Mucosa of descending colon (tissue), 3 donors: Measurements from ENCODE around the gene PTPRN2. TPM values are rescaled to one million over a fixed set of nuclear protein-coding genes. Genes with fewer than 3 reads are reported as not detected.

ENCODE experiments used
- ATAC-seq: fragments of 200-7000 bp; cut with Tn5 transposase; one replicate; pipeline ENCODE4 v1.9.1; 2020; ENCODE audit warnings: mild to moderate bottlenecking, moderate library complexity
- DNase-seq, 3 donors: peaks; one replicate each; pipeline ENCODE4 v3.0.0-alpha.2; 2020
- H3K36me3 ChIP-seq: fragments of 200-600 bp; one replicate; pipeline ENCODE4 v1.8.0; 2021; ENCODE audit warnings: low read depth, mild to moderate bottlenecking
- H3K4me1 ChIP-seq: fragments of 200-600 bp; one replicate; pipeline ENCODE4 v1.8.0; 2021; ENCODE audit warnings: low read depth, mild to moderate bottlenecking
- H3K4me3 ChIP-seq: fragments of 200-600 bp; one replicate; pipeline ENCODE4 v1.8.0; 2021; ENCODE audit warnings: mild to moderate bottlenecking
- H3K9me3 ChIP-seq: fragments of 200-600 bp; one replicate; pipeline ENCODE4 v1.8.0; 2021; ENCODE audit warnings: mild to moderate bottlenecking
- intact Hi-C, 2 donors: fragments of 100-400 bp; cut with DNase I in 1 of 2; cut with micrococcal nuclease in 1 of 2; formaldehyde crosslinking; loops; one replicate each; pipeline versions ENCODE4 v1.11.0 to v1.11.1; 2022; cut with DNase I, micrococcal nuclease
- total RNA-seq, 3 donors: library from RNA; stranded (reverse); fragmentation: NEBNext Ultra II Directional in 2 of 3; extraction: Animal tissue kit (Norgen Biotek cat#: 25700) in 2 of 3; gene quantifications; one replicate each; pipeline versions ENCODE4 v1.2.1 to v1.2.4, GENCODE V29; 2021 to 2023
- TF ChIP-seq, protein P1 (sequence below): fragments of 200-600 bp; IDR thresholded peaks from one replicate; pipeline ENCODE4 v1.8.0; 2022; ENCODE audit warnings: antibody characterized with exemption, mild to moderate bottlenecking
- donor health status: DM: no; HTN: no; CAD: no; lungs with moderate emphysema.
- donor health status: DM: no; HTN: no; CAD: no.
- donor health status: DM: no; HTN: yes; CAD: no.

PTPRN2 gene
- total RNA-seq, 3 donors from 2014 or later, result 12.5 to 28.0 (median 26.2) TPM

DNA sequence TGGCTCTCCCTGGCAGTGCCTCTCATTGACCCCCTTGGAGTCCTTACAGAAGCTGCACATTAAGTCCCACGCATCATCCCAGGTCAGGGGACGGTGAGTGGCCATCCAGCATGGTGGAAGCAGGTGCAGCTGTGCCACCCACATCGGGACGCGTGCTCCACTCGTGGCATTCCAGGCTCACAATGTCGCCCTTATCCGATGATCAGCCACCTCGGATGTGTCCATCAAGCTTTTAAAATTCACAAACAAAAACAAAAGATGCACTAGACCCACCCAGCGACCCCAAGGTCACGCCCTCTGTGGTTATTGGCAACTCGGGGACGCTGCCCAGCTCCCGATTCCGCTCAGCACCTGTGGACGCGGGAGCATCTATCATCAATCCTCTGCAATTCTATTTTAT lies 530.9 kb downstream of the PTPRN2 start:
- H3K36me3 ChIP-seq, result no peaks in the 10 kb centered on the region
- intact Hi-C loops, result no loop called here
- no peak overlapping the region for H3K4me3 ChIP-seq
- TF ChIP-seq, protein P1, sequence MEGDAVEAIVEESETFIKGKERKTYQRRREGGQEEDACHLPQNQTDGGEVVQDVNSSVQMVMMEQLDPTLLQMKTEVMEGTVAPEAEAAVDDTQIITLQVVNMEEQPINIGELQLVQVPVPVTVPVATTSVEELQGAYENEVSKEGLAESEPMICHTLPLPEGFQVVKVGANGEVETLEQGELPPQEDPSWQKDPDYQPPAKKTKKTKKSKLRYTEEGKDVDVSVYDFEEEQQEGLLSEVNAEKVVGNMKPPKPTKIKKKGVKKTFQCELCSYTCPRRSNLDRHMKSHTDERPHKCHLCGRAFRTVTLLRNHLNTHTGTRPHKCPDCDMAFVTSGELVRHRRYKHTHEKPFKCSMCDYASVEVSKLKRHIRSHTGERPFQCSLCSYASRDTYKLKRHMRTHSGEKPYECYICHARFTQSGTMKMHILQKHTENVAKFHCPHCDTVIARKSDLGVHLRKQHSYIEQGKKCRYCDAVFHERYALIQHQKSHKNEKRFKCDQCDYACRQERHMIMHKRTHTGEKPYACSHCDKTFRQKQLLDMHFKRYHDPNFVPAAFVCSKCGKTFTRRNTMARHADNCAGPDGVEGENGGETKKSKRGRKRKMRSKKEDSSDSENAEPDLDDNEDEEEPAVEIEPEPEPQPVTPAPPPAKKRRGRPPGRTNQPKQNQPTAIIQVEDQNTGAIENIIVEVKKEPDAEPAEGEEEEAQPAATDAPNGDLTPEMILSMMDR, result no peak
- DNase-seq (no peak), ATAC-seq (no peak)
- H3K4me1 ChIP-seq, result no peaks in the 10 kb centered on the region
- peaks cover under 1% of the 10 kb centered on the region for H3K9me3 ChIP-seq

DNA sequence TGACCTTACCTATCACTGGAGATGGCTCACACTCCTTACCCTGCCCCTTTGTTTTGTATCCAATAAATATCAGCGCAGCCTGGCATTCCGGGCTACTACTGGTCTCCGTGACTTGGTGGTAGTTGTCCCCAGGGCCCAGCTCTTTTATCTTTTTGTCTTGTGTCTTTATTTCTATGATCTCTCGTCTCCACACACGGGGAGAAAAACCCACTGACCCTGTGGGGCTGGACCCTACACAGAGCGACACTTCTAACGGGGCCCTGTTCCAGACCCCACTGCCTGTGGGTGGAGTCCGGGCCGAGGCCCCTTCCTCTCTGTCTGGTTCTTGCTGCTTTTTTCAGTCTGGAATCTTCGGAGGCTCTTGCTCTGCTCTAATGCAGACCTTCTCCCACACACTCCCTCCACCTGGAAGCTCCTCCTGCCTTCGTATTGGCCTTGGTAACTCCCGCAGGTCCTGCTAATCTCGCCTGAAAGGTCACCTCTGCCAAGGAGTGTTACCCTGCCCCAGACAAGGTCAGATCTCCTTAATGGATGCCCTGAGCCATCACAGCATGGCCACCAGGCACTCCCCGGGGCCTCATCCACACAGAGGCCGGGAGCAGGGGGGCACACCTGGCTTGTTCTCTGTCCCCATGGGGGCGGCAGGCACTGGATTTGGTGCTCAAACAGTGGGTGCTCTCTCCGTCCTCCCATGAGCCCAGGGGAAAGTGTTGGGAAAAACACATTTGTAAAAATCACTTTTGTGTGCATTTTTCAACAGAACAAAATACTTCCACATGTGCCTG lies 531.7 kb downstream of the PTPRN2 start:
- Histone ChIP-seq H3K4me1 (no peaks in the 10 kb centered on the region), H3K36me3 (no peaks in the 10 kb centered on the region), H3K4me3 (no peak overlapping the region), H3K9me3 (no peaks in the 10 kb centered on the region)
- intact Hi-C loops, result no loop called here
- ATAC-seq, result no peak
- no peak for DNase-seq
- TF ChIP-seq, protein P1, result no peak

DNA sequence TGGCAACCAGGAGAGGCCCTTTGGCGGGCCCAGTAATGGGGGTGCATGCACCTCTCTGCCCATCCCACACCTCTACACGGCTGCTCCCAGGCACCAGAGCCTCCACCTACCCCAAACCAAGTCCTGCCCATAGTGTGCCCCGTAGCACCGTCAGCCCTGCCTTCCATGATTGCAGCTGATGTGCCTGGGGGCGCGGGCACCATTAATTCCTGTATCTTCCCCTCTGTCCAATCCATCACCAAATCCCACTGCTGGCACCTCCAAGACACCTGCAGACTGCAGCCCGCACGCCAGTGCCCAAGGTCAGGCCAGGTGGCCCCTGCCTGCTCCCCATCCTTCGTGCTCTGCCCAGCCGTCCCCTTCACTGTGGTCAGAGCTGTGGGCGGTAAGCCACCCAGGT lies 533.0 kb downstream of the PTPRN2 start:
- H3K4me1 ChIP-seq, result no peaks in the 10 kb centered on the region
- intact Hi-C loops, result no loop called here
- TF ChIP-seq, protein P1, result no peak
- ATAC-seq, result no peak
- DNase-seq, result no peak
- no peaks in the 10 kb centered on the region for H3K9me3 ChIP-seq
- no peaks in the 10 kb centered on the region for H3K36me3 ChIP-seq
- no peak overlapping the region for H3K4me3 ChIP-seq

DNA sequence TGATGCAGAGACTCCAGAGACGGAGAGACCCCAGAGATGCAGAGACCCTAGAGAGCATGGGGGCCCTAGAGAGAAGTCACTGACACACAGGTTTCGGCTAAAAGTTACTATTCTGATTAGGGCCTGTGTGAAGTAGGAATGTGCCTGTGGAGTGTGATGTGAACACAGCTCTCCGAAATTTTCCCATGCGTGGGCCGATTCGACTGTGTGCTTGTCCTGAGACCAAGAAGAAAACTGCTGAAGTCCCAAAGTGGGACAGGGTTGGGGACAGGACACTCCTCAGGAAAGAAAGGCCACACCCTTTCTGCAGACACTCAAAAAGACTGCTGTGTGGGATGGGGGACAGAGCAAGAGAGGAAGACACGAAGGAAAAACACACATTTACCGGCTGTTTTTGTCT lies 533.5 kb downstream of the PTPRN2 start:
- Histone ChIP-seq H3K4me3 (no peak overlapping the region), H3K36me3 (no peaks in the 10 kb centered on the region), H3K9me3 (no peaks in the 10 kb centered on the region), H3K4me1 (no peaks in the 10 kb centered on the region)
- intact Hi-C loops, result no loop called here
- no peak for DNase-seq
- ATAC-seq, result no peak
- TF ChIP-seq, protein P1, result no peak

DNA sequence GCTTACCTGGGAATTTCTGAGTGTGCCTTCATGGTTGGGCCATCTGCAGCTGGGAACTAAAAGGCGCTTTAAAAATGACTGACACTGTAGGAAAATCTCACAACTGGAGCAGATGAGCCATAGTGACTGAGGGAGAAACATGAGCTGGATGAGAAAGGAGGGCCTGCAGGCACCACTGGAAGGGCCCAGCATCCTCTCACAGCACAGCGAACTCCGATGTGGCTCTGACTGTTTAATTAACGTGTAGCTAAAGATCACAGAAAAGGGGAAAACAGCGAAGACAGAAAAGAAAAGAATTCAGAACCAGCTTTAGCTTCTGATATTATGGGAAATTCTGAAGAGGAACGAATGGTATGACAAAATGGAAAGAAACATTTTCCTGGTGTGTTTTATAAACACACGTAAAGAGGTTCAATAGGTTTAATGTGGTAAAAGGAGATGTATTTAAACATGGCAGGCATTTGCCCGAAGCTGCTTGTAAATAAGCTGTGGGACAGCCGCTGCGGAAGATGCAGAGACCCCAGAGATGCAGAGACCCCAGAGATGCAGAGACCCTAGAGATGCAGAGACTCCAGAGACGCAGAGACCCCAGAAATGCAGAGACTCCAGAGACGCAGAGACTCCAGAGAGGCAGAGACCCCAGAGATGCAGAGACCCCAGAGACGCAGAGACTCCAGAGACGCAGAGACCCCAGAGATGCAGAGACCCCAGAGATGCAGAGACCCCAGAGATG lies 534.3 kb downstream of the PTPRN2 start:
- Histone ChIP-seq H3K36me3 (no peaks in the 10 kb centered on the region), H3K4me1 (no peaks in the 10 kb centered on the region), H3K9me3 (no peaks in the 10 kb centered on the region), H3K4me3 (no peak overlapping the region)
- TF ChIP-seq, protein P1, result no peak
- DNase-seq, result no peak
- ATAC-seq, result no peak
- intact Hi-C loops, result no loop called here
